HL-60 (cell line): ENCODE results near the gene ALG11.

Source experiments
- DNase-seq, 2 experiments: peaks; one replicate each; pipeline ENCODE4 v3.0.0-alpha.2; 2010 to 2020; ENCODE audit warnings: low read depth in 1 of 2, low spot score in 1 of 2
- H3K27ac ChIP-seq: fragments of 250-450 bp; sonication (Bioruptor Pico); replicated peaks from 2 replicates; pipeline ENCODE4 v1.5.1; 2020; ENCODE audit warnings: mild to moderate bottlenecking, moderate library complexity
- H3K27me3 ChIP-seq: fragments of 250-450 bp; sonication (Bioruptor Pico); 2 replicates; pipeline ENCODE4 v1.5.1; 2021; ENCODE audit warnings: mild to moderate bottlenecking, moderate library complexity; ENCODE audit not compliant: insufficient read depth, poor library complexity, severe bottlenecking
- H3K4me3 ChIP-seq: replicated peaks from 2 replicates; pipeline ENCODE4 v1.5.1; 2011; ENCODE audit warnings: mild to moderate bottlenecking, control low read depth, low read length; ENCODE audit not compliant: insufficient read depth
- CTCF ChIP-seq: IDR thresholded peaks from one replicate; pipeline ENCODE4 v1.5.1; 2011; ENCODE audit warnings: low read length, control low read depth, inconsistent platforms; ENCODE audit not compliant: insufficient read depth
- GABPA ChIP-seq: IDR thresholded peaks from 2 replicates; pipeline ENCODE4 v1.6.1; 2012; ENCODE audit warnings: low read depth
- POLR2AphosphoS5 ChIP-seq: IDR thresholded peaks from 2 replicates; pipeline ENCODE4 v1.6.1; 2012; ENCODE audit warnings: low read depth
- SPI1 ChIP-seq: IDR thresholded peaks from 2 replicates; pipeline ENCODE4 v1.6.1; 2012; ENCODE audit warnings: low read depth, mild to moderate bottlenecking, borderline replicate concordance
- TF ChIP-seq, protein P1 (sequence below): IDR thresholded peaks from 2 replicates; pipeline ENCODE4 v1.6.1; 2012; ENCODE audit warnings: low read depth; ENCODE audit not compliant: insufficient replicate concordance

ALG11 gene

GRCh38 chr13:52001120-52001731, 11.0 kb upstream of the ALG11 start:
- Histone ChIP-seq H3K27ac (no peak overlapping the region), H3K4me3 (no peak overlapping the region), H3K27me3 (peaks cover 11% of the 10 kb centered on the region)
- peak; percentile 89 for TF ChIP-seq SPI1
- TF ChIP-seq, protein P1, sequence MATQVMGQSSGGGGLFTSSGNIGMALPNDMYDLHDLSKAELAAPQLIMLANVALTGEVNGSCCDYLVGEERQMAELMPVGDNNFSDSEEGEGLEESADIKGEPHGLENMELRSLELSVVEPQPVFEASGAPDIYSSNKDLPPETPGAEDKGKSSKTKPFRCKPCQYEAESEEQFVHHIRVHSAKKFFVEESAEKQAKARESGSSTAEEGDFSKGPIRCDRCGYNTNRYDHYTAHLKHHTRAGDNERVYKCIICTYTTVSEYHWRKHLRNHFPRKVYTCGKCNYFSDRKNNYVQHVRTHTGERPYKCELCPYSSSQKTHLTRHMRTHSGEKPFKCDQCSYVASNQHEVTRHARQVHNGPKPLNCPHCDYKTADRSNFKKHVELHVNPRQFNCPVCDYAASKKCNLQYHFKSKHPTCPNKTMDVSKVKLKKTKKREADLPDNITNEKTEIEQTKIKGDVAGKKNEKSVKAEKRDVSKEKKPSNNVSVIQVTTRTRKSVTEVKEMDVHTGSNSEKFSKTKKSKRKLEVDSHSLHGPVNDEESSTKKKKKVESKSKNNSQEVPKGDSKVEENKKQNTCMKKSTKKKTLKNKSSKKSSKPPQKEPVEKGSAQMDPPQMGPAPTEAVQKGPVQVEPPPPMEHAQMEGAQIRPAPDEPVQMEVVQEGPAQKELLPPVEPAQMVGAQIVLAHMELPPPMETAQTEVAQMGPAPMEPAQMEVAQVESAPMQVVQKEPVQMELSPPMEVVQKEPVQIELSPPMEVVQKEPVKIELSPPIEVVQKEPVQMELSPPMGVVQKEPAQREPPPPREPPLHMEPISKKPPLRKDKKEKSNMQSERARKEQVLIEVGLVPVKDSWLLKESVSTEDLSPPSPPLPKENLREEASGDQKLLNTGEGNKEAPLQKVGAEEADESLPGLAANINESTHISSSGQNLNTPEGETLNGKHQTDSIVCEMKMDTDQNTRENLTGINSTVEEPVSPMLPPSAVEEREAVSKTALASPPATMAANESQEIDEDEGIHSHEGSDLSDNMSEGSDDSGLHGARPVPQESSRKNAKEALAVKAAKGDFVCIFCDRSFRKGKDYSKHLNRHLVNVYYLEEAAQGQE = no peak
- peak; percentile 30 for TF ChIP-seq CTCF
- TF ChIP-seq GABPA = no peak
- no peak for TF ChIP-seq POLR2AphosphoS5
- peak in 1 of 2 experiments; percentile 22 for DNase-seq

- DNase-seq = no peak
- TF ChIP-seq POLR2AphosphoS5 (no peak), CTCF (no peak), SPI1 (no peak), GABPA (no peak)
- TF ChIP-seq, protein P1 = no peak
- Histone ChIP-seq H3K27ac (no peak overlapping the region), H3K27me3 (peaks cover 20% of the 10 kb centered on the region), H3K4me3 (no peak overlapping the region)
These were observed 9.8 kb upstream of the ALG11 start for GRCh38 chr13:52002361-52002760.

GRCh38 chr13:52003541-52003940, 8.7 kb upstream of the ALG11 start:
- Histone ChIP-seq H3K4me3 (no peak overlapping the region), H3K27me3 (peaks cover 30% of the 10 kb centered on the region), H3K27ac (no peak overlapping the region)
- no peak for DNase-seq
- TF ChIP-seq CTCF = no peak
- TF ChIP-seq SPI1 = no peak
- no peak for TF ChIP-seq GABPA
- TF ChIP-seq, protein P1 = no peak
- no peak for TF ChIP-seq POLR2AphosphoS5
